ENCODE measurements around the gene CD226.
A peak's percentile ranks its signal among the peaks of the same experiment; 100 is the strongest.
"Not testable (repeated sequence)": the region's sequence is repeated elsewhere in the genome, so short reads cannot be mapped to it uniquely, and the experiment has no call there.

Gene CD226

DNA sequence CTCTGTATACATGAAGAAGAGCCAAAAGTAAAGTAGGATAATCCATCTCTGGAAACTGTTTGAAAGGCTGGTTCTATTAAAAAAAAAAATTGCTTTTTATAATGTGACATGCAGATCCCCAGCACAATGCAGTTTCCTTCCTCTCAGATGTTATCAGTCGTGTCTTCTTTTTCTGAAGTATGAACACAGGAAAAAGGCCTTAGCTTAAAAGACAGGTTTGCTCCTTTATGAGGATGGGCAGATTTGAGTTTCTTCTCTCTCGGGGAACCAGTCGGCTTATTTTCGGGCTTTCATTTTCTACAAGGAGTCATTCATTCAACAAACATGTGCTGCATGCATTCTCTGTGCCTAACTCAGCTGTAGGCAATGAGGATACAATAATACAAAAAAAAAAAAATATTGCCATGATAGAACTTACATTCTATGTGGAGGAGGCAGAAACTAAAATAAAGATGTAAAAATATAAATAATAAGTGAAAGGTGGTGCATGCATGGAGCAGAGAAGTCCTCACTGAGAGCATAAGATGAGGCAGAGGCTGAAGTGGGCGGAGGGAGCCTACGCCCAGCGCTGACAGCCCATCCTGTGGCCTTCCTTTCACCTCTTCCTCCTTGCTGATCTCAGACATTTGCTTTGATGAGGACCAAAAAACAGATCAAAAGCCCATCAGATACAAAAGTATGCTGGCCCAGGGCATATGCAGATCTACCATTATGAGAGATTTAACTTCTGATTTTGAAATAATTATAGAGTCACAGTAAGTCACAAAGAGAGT, at the start of gene CD226:
Gene CD226 (minus strand): TSS at position 513 of the 773 bp plus-strand sequence. CDS start 467 bp downstream, at position 46.
- DNase-seq, result no peak

DNA sequence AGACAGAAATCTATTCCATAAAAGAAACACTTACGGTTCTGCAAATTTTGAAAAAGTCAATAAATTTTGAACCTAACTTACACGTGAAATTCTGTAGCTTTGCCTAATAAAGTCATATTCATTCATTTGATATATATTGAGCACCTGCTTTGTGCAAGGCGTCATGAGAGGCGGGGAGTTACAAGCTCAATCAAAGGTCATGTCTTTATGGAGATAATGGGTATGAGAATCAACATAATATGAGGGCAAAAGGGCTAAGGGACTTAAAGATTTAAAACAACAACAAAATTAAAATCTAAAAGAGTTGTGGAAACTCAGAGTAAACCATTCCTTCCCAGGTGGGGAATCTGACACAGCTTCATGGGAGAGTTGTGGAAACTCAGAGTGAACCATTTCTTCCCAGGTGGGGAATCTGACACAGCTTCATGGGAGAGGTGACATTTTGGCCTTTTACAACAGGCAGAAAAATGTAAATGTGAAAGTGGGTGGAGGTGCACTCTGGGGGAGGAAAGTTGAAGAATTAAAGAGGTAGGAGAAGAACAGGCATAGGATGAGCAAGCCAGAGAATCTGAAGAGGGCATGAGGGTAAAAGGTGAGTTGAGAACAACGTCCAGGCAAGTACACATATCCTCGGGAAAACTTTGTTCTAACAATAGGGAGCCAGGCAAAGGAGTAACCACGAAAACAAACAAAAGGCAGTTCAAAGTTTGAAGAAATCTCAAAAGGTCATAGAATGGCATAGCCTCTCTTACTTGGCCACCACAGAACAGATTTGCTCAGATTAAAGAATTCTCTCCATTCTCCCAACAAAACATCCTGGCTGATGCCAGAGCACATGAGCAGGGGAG, 49.5 kb upstream of the CD226 start:
- no peak for DNase-seq

DNA sequence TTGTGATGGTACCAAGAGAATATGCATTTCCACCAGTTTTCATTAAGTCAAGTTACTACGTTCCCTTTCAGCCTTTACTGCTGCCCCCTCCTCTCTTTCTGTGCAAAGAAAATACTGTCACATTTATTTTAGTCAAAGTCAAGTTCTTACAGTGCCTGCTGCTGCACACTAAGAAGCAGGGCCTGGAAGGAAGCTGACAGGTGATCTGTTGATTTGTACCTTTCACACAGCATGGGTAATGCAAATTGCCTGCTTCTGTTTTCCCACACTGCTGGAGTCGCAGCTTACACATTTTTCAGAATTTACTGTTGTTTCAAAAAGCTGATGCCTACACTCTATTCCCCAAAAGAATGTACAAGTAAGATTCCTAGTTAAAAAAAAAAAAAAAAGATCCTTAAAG, 48.7 kb upstream of the CD226 start:
- no peak for DNase-seq

DNA sequence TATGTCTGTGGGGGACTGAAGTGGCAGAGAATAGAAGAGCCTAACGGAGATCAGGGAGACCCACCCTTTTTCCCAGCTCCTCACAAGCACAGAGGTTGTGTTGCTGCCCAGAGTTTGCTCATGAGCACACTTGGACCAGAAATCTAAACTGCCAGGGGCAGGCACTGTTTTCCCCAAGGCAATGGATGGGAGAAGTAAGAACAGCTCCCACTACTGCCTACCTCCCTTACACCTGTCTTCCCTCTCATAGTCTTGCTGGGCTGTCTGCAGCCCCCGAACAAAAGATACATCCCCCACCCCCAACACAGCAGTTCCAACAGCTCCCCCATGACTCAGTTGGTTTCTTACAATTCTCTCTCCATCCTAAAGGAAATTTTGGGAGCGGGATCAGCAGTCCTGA, 48.1 kb upstream of the CD226 start:
- no peak for DNase-seq

DNA sequence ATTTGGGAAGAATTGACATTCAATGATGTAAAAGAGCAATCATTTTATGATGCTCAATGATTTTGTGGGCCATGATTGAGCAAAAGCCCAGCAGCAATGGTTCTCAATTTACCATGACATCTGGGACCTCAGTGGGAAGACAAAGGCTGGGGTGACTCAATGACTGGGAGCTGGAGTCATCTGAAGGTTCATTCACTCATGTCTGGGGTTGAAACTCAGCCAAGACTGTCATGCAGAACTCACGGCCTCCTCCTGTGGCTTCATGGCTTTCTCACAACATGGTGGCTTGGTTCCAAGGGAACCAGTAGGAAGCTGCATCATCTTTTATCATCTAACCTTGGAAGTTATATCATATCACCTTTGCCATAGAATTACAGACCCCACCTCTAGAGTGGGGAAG, 45.1 kb upstream of the CD226 start:
- no peak for DNase-seq

DNA sequence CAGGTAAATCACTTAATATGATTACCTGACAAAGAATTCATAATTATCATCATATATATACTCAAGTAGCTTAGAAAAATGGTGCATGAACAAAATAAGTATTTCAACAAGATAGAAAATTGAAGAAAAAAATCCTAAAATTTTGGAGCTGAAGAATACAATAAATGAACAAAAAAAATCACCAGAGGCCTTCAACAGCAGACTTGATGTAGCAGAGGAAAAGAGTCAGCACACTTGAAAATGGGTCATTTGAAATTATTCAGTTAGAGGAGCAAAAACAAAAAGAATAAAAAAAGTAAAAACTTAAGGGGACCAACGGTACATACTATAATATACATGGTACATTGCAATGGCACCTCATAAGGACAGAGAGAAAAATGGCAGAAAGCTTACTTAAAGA, 40.2 kb upstream of the CD226 start:
- DNase-seq, result no peak

DNA sequence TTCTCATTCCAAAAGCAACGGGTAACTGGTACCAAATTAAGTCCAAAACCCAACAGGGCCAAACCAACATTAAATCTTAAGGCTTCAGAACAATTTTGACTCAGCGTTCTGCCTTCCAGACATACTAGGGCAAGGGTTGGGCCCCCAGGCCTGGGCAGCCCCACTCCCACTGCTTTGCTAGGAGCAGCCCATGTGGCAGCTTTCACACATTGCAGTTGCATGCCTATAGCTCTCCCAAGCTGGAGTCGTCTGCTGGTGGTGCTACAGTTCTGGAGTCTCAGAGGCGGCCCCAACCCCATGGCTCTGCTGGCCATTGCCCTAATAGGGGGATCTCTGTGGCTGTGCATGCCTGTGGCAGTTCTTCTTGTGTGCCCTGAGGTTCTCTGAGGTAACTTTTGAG, 37.6 kb upstream of the CD226 start:
- DNase-seq, result no peak

DNA sequence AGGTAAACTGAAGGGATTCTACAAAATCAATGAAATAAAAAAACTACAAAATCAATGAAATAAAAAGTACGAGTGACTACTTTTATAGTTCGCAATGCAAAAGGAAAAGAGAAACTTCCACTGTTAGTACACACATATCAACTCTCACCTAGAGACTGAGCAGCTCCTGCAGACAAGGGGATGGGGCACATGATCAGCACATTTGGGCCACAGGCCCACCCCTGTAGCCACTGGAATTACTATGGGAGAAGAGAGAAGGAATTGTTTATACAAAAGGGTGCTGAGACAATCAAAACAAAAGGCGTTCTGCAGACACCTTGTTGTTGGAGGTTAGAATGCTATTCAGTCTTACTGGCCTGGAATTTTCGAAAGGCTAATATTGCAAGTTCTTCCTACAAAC, 34.7 kb upstream of the CD226 start:
- no peak for DNase-seq

DNA sequence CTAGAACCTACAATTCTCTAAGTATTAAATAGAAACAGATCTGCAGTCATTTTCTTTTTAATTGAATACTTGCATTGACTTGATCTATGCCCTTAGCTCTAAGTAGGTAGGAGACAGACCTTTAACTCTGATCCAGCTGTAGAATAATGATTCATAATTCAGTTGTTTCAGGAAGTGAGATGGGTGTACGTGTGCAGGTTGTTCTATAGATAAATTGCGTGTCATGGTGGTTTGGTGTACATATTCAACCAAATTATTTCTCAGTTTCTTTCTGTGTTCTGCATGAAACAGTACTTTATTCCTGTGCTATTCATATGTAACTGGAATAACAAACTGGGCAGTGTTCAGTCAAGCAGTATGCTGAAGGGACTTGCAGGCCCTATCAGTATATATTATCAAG, 34.3 kb upstream of the CD226 start:
- no peak for DNase-seq

DNA sequence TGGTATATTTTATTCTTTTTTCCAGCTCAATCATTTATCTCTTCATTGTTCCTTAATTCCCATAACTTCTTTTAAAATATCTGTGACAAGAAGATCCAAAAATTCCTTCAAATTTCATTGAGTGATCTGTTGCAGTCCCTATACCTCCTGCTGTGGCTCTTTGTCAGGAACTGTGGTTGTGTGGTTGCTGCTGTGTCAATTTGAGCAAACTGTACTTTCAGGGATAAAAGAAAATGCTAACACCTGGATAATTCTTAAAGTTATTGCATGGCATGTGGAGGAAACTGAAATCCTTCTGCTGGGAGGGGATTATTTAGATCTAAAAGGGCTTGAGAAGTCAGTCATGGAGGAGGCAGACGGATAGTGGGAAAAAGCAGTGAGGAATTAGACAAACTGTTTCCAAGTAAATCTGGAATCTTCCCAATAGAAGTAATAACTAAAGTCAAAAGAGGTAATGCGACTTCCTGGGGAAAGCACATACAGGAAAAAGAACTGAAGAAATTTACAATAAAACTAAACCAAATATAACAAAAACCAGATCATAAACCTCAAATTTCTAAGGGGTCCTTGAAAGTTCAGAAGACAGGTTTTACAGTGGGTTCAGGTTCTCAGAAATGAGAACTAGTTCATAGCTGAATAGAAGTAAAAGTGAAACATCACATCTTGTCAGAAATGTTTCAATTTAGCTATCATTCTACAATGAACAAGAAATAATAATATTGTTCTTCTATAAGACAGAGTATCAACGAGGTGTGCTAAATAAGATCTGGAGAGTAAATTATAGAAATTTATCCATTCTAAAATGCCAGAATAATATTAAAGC, 33.5 kb upstream of the CD226 start:
- no peak for DNase-seq

DNA sequence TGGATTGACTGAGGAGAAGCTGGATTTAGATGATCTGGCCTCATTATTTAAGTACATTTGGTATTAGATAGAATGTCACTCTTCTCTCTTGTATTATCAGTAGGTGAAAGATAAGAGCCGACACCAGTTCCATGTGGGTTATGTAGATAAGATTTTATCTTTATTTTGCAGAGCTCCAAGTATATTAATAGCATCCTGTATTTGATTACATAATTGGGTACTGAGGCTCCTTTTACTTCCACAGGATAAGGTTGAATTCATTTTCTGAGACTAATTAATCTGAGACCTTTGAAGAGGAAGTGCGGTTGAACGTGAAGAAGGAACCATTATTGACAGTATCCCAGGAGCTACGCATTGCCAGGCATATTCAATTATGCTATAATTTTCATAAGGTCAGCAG, 32.8 kb upstream of the CD226 start:
- DNase-seq, result no peak

DNA sequence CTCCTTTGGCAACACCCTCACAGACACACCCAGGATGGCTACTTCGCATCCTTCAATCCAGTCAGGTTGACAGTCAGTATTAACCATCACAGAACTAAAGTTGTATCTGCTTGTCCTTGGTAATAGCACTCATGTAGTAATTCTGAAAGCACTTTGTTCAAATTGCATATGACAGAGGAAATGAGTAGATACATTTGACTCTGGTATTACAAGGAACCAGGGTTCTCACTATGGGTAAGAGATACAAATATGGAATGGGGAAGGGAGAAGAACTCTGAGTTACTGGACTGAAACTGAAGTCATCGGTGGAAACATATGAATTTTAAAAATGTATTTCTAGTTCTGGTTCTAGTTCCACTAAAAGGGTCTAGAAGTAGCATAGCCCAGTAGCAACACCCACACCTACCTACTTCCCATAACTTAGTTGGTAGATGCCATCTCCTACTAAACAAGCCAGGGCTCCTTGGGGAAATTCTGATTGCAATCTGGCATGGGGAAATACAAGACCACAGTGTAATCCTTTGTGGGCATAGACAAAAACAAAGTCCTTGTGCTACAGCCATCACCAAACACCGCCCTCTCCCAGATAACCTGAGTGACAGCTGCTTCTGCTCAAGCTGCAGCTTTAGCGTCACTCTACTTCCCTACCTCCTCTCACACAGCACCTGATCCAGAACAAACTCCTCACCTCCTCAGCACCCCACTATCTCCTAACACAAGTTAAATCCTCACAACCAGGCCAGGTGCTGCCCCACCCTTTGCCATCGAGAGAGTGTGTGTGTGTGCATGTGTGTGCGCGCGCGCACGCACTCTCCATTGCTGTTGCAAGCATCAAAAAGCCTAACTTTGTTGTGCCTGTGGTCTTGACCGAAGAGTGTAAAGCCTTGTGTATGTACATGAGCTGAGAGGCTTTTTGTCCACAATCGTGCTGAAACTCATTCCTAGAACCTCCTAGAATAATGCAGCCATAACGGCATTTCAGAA, 31.4 kb upstream of the CD226 start:
- peak; percentile 71 for DNase-seq

DNA sequence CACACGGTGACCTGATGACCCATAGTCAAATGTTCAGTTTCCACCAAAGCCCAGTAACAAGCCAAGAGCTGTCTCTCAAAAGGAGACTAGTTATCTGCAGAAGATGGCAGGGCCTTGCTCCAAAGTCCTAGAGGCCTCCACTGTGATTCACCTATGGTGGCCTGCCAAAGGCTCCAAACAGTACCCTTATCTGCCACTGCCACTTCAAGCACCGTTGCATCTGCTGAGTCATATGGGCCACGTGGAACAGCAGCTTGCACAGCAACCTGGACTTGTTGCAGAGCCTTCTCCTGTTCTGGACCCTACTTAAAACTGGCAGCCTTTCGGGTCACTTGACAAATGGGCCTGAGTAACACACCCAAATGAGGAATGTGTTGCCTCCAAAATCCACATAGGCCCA, 27.6 kb upstream of the CD226 start:
- DNase-seq, result not testable (repeated sequence)

DNA sequence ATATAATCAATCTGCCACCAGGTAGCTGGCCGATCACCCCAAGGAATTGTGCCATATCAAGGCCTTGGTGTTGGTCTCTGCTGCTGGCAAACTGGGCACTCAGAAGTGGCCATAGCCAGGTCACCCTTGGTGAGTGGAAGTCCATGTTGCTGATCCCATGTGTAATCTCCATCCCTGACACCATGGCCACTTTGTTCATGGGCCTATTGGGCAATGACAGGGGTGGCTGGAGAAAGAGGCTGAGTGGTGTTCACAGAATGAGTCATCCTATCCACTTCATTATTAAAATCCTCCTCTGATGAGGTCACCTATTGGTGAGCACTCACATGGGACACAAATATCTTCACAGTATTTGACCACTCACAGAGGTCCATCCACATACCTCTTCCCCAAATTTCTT, 26.7 kb upstream of the CD226 start:
- peak; percentile 35 for DNase-seq

DNA sequence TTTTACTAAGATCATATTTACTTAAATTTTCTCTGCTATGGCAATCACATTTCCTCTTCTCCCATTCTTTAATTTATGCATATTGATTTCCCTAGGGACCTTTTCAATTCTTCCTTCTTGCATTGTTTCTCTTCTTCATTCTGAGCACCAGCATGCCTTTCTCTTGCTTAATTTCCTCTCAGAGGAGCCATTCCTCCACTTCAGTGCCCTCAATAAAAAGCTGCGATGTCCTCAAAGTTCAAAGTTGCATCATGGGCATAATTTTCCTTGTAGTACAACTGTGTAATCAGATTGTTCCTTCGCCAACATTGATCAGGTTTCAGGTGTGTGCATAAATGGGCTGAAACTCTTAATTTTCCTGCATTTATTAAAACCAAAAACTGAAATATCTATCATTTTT, 21.8 kb upstream of the CD226 start:
- DNase-seq, result peak; percentile 58

DNA sequence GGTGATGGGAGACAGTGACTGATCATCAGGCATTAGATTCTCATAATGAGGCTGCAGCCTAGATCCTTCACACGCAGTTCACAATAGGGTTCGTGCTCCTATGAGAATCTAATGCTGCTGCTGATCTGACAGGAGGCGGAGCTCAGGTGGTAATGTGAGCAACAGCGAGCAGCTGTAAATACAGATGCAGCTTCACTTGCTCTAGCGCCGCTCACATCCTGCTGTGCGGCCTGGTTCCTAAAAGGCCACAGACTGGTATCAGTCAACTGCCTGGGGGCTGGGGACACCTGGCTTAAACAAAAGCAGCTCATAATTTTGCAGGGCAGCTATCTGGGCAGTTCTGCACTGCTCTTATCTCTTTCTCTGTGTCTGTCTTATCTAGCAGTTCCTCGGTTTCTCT, 20.4 kb upstream of the CD226 start:
- no peak for DNase-seq

DNA sequence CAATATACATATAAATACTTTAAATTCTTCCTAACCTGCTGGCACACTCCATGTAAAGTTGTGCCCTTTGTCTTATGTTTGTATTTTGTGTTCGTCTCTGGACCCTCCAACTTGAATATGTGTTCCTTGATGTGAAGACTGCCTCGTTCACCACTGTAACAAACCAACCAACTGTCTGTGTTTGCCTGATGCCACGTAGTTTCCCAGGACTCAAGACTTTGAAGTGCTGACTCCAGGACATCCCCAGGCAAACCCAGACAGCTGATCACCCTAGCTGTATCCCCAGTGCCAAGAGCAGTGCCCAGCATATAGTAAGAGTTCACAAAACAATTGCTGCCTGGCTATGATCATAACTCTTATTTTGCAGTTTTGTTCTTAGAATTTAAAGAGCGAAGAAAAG, 15.5 kb upstream of the CD226 start:
- DNase-seq, result no peak

DNA sequence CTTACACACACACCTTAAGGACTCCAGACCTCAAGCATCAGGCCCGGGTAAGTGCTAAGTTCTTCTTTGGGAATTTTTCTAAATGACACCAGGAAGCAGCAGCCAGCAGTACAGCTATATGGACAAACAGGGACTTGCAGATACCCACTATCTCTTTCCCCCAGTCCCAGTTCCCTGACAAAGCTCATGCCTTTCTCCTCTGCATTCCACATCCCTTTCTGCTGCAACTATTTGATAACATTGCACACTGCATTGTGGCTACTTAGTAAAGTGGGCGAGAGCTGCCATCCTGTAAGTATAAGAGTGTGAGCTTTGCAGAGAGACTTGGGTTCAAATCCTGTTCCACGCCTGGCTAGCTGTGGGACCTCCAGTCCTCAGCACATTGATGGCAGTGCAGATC, 14.0 kb upstream of the CD226 start:
- no peak for DNase-seq

DNA sequence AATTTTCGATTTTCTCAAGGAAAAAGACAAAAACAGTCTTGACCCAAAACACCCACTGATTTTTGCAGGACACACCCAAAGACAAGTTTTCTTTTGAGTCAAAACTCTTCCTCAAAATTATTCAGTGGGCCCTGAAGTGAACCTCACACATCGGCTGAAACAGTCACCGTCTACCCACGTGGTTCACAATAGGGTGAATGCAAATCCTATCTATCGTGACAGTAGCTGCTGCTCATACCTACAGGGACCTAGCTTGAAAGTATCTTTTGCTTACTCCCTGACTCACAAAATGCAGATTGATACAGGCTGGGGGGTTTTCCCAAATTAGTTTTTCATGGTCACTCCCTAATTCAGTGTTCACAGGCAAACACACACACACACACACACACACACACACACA, 10.7 kb upstream of the CD226 start:
- no peak for DNase-seq

DNA sequence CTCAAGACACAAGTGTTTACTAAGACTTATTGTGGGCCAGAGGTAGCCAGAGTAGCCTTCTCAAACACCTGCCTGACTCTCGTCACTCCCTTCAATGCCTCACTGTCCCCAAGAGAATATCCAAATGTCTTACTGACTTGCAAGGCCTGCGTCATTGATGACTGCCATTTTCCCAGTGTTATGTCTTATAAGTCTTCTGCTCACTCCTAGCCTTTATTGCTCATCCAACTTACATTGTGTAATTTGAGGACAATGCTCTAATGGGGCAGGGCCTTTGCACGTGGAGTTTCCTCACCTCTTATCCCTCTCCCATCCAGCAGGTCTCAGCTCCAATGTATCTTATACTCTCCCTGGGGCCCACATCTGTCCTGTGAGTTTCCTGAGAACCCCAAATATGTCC, 10.1 kb upstream of the CD226 start:
- no peak for DNase-seq

DNA sequence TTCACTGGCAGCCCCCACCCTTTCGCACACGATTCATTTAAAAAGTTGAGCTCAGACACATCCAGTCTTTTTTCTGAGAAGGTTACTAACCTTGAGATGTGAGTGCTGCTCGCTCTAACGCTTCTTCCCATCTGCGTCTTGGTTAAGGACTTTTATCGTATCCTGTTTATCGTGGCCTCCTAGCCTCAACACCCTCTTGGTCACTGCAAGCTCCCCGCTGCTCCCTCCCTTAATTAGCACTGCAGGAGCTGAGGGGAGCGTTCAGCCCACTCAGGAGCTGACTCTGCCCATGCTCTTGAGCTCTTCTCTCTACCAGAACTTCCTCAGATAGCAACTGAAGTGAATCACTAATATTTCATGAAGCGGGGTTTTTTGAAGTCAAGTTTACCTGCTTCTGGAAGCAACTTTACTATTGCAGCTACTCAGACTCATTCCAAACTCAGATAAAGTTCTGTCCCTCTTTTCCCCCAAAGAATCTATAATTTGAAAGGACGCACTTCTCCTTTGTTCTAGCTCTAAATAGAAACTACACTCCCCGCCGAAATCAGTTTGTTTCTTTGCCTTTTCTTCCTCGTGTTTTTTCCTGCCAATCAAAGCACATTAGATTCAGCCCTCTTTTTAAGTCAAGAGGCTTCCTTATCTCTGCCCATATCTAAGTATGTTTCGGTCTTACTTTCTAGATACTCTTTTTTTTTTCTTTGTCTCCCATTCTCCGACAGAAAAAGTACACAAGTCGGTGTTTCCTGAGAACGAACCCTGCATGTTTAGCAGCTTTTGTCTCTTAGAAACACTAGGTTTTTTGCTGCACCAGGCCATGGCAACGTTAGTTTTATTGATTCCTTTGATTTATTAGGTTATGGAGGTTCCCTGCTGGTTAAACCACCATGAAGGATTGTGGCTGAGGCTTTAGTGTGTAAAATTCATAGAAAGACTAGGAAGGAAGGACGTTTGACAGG, 9.3 kb upstream of the CD226 start:
- peak; percentile 46 for DNase-seq
